ENCODE results near the gene KCNK3. TPM values are rescaled to one million over a fixed set of nuclear protein-coding genes. Genes with fewer than 3 reads are reported as not detected.

KCNK3 gene
- total and polyA plus RNA-seq, 2 of the 13 experiments (the other 11 are each of a cell fraction or from before 2014, with no cell fraction given), result not detected

- TF ChIP-seq, protein P1, sequence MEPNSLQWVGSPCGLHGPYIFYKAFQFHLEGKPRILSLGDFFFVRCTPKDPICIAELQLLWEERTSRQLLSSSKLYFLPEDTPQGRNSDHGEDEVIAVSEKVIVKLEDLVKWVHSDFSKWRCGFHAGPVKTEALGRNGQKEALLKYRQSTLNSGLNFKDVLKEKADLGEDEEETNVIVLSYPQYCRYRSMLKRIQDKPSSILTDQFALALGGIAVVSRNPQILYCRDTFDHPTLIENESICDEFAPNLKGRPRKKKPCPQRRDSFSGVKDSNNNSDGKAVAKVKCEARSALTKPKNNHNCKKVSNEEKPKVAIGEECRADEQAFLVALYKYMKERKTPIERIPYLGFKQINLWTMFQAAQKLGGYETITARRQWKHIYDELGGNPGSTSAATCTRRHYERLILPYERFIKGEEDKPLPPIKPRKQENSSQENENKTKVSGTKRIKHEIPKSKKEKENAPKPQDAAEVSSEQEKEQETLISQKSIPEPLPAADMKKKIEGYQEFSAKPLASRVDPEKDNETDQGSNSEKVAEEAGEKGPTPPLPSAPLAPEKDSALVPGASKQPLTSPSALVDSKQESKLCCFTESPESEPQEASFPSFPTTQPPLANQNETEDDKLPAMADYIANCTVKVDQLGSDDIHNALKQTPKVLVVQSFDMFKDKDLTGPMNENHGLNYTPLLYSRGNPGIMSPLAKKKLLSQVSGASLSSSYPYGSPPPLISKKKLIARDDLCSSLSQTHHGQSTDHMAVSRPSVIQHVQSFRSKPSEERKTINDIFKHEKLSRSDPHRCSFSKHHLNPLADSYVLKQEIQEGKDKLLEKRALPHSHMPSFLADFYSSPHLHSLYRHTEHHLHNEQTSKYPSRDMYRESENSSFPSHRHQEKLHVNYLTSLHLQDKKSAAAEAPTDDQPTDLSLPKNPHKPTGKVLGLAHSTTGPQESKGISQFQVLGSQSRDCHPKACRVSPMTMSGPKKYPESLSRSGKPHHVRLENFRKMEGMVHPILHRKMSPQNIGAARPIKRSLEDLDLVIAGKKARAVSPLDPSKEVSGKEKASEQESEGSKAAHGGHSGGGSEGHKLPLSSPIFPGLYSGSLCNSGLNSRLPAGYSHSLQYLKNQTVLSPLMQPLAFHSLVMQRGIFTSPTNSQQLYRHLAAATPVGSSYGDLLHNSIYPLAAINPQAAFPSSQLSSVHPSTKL (CRISPR knock-in tag; IDR thresholded peaks at IDR 0.05), result peak; percentile 86
- no peak for TF ChIP-seq NKX3-1 (CRISPR knock-in tag; IDR thresholded peaks at IDR 0.05)
- TF ChIP-seq NCOA2 (CRISPR knock-in tag; IDR thresholded peaks at IDR 0.05), result peak; percentile 84
- no peak for TF ChIP-seq YEATS2 (CRISPR knock-in tag; IDR thresholded peaks at IDR 0.05; ENCODE audit: borderline replicate concordance)
- TF ChIP-seq TBX3 (IDR thresholded peaks at IDR 0.05; ENCODE audit: borderline replicate concordance), result peak; percentile 62; the same call in 1 of the 2 replicates
- TF ChIP-seq REST (IDR thresholded peaks at IDR 0.05; ENCODE audit: borderline replicate concordance in 1 of 2, low read depth in 1 of 2, low read length in 2 of 2), result peak in 1 of 2 experiments; percentile 77; a peak in 1 of 4 replicates
- TF ChIP-seq HOXA5 (CRISPR knock-in tag; IDR thresholded peaks at IDR 0.05), result no peak
- 0 out of 2 replicates have a peak, but pooled peaks have one; percentile 36 for TF ChIP-seq ATF7-NPFF (CRISPR knock-in tag; IDR thresholded peaks at IDR 0.05; ENCODE audit: low read depth)
- no peak for TF ChIP-seq ZNF777 (CRISPR knock-in tag; IDR thresholded peaks at IDR 0.05)
- TF ChIP-seq RFX3 (CRISPR knock-in tag; IDR thresholded peaks at IDR 0.05), result no peak
- no peak for TF ChIP-seq MAZ (IDR thresholded peaks at IDR 0.05; ENCODE audit: borderline replicate concordance, low read depth, low read length)
- TF ChIP-seq MAZ (CRISPR knock-in tag; IDR thresholded peaks at IDR 0.05; ENCODE audit: low read depth), result no peak
- TF ChIP-seq TCF7 (IDR thresholded peaks at IDR 0.05; ENCODE audit: low read depth), result peak; percentile 78
- no peak for TF ChIP-seq FLYWCH1 (CRISPR knock-in tag; IDR thresholded peaks at IDR 0.05)
- TF ChIP-seq TEAD3 (CRISPR knock-in tag; optimal IDR thresholded peaks at IDR 0.05; ENCODE audit: borderline replicate concordance), result peak; percentile 46
- TF ChIP-seq ZNF335 (CRISPR knock-in tag; IDR thresholded peaks at IDR 0.05), result 0 out of 2 replicates have a peak, but pooled peaks have one; percentile 57
- no peak for TF ChIP-seq ZNF747 (CRISPR knock-in tag; IDR thresholded peaks at IDR 0.05; ENCODE audit: borderline replicate concordance)
- TF ChIP-seq MTF2 (CRISPR knock-in tag; IDR thresholded peaks at IDR 0.05; ENCODE audit: borderline replicate concordance), result no peak
Observed at GRCh38 chr2:26721115-26722032, 28.9 kb downstream of the KCNK3 start (continued).

Data from HepG2 (cell line).